H4 (cell line): Measurements from ENCODE around the gene DEXI. TPM values are rescaled to one million over a fixed set of nuclear protein-coding genes. Genes with fewer than 3 reads are reported as not detected.
"Not testable (repeated sequence)": the region's sequence is repeated elsewhere in the genome, so short reads cannot be mapped to it uniquely, and the experiment has no call there.

ENCODE experiments used
- DNase-seq: peaks from one replicate; pipeline ENCODE4 v3.0.0-alpha.2; 2015; ENCODE audit warnings: low spot score
- total RNA-seq: library from RNA; depleted of rRNA; stranded (reverse); fragments of >200 nt; shearing (Covaris generic); gene quantifications from 2 replicates; pipeline ENCODE4 v1.2.3, GENCODE V29; 2014

Gene DEXI
- total RNA-seq, 1 experiment from 2014 or later, result 39.9 TPM

- no peak for DNase-seq
Observed at GRCh38 chr16:10968498-10968897, 26.2 kb upstream of the DEXI start.

- no peak for DNase-seq
Observed at GRCh38 chr16:10967986-10968385, 25.7 kb upstream of the DEXI start.

GRCh38 chr16:10966559-10966958 is 24.3 kb upstream of the DEXI start:
- DNase-seq, result not testable (repeated sequence)

- DNase-seq, result no peak
Observed at GRCh38 chr16:10966129-10966528, 23.9 kb upstream of the DEXI start.

GRCh38 chr16:10965440-10966061 is 23.3 kb upstream of the DEXI start:
- DNase-seq, result no peak

- no peak for DNase-seq
Observed at GRCh38 chr16:10964891-10965326, 22.6 kb upstream of the DEXI start.

- peak; percentile 80 for DNase-seq
Observed at GRCh38 chr16:10964039-10964890, 22.0 kb upstream of the DEXI start.

GRCh38 chr16:10961231-10961630 is 19.0 kb upstream of the DEXI start:
- no peak for DNase-seq

GRCh38 chr16:10959161-10959560 is 16.9 kb upstream of the DEXI start:
- DNase-seq, result no peak

- DNase-seq, result no peak
Observed at GRCh38 chr16:10957771-10958482, 15.7 kb upstream of the DEXI start.

GRCh38 chr16:10954903-10955302 is 12.6 kb upstream of the DEXI start:
- no peak for DNase-seq

- DNase-seq, result no peak
Observed at GRCh38 chr16:10951026-10951425, 8.8 kb upstream of the DEXI start.

- DNase-seq, result no peak
Observed at GRCh38 chr16:10950393-10950792, 8.1 kb upstream of the DEXI start.

- DNase-seq, result peak; percentile 70
Observed at GRCh38 chr16:10949424-10949970, 7.2 kb upstream of the DEXI start.

- DNase-seq, result no peak
Observed at GRCh38 chr16:10947211-10947787, 5.0 kb upstream of the DEXI start.

- no peak for DNase-seq
Observed at GRCh38 chr16:10946308-10946707, 4.0 kb upstream of the DEXI start.

- no peak for DNase-seq
Observed at GRCh38 chr16:10945065-10945787, 3.0 kb upstream of the DEXI start.

- peak; percentile 94 for DNase-seq
Observed at GRCh38 chr16:10944249-10945064, 2.2 kb upstream of the DEXI start, which contains the start of gene CLEC16A. TSS of gene CLEC16A (plus strand) at chr16:10944564. CDS start at chr16:10944718, 154 bp downstream.

GRCh38 chr16:10943064-10943353 is 741 bp upstream of the DEXI start:
- no peak for DNase-seq

- DNase-seq, result not testable (repeated sequence)
Observed at GRCh38 chr16:10941935-10942351, 325 bp downstream of the DEXI start.
